Bladder microvascular endothelial cell (primary cell): Measurements from ENCODE around the gene AHCY. TPM values are rescaled to one million over a fixed set of nuclear protein-coding genes. Genes with fewer than 3 reads are reported as not detected.

Experiments used
- total RNA-seq: library from RNA; depleted of rRNA; stranded (reverse); fragments of >200 nt; gene quantifications from 2 replicates; pipeline ENCODE4 v1.2.3, GENCODE V29; 2014

The AHCY gene
- total RNA-seq = 95.2 and 100 TPM in 2 replicates

DNA sequence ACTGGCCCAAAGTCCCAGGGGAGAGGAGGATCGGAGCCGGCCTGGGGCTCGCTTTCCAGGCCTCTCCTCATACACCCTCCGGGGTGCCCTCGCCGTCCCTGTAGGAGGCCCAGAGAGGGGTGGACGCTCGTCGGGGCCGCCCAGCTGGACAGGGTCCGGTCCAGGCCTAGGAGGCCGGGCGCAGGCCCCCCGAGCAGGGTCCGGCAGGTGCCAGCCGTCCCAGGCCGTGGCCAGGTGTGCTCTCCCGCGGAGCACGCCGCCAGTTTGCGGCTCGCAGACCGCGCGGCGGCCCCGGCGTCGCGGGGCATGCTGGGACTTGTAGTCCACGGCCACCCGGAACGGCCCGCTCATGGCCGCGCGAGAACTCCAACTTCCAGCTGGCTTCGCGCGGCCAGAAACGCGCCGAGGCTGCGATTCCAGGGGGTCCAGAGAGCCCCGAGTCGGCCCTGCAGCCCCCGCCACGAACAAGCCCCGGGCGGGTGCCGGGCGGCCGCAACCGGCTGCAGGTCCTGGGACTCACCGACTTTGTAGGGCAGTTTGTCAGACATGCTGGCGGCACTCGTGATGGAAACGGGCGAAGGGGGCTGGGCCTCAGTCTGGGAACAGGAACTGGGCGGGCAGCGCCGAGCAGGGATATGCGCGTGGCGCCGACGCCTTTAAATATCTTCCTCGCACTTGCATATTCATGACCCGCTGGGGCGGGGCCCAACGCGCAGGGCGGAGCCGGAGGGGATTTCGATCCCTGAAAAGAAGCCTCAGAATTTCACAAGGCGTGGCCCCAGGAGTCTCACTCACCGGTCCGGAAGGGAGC lies at the start of gene AHCY:
AHCY (minus strand) TSS at position 633 of the 811 bp plus-strand sequence; CDS start at position 548, 85 bp downstream.

DNA sequence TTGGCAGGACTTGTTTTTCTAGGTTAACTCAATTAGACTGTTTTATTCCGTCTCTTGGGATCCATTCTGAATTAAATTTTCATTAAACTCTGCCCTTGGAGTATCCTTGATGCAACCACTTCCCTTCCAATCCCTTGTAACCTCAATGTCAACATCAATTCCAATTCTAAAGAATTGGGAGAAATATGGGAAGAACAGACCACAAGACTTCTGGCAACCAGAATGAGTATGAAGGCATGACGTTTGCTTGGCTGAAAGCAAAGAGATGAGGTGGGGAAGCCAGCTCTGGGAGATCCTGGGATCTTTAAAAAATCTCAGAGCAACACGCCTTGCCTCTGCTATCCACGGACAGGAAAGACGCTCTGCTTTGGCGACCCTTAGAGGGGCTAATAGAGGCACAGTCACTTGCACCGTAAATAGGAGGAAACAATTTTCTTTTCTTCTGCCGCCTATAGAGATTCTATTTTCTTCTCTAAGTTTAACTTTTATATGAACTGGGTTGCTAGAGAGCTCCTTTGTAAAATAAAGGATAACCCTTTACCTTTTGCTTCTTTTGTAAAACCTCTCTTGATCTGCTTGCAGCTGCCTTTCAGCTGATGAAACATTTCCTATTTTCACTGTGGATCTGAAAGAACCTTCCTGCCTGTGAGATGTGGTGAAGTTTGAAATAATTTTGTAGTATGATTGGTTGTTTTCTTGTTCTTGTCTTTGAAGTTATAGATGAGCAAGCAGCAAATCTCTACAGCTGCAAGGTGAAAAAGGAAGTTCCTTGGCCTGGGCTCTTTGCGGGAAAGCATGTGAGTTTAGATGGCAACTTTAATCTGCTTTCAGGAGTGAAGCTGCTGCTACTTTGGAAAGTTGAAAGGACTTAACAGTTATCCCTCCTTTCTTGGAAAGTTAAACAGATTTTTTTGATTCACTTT lies 62.2 kb downstream of the AHCY start, which contains the start of gene ASIP:
ASIP (plus strand) TSS at position 731 of the 923 bp plus-strand sequence. CDS start 18,952 bp downstream, outside the sequence.

Other genes with a start within 250 kb of the AHCY start
- 80.6 and 88.2 TPM in 2 replicates for gene EIF2S2, start 191.1 kb downstream of the AHCY start, total RNA-seq
- not detected in 2 replicates for gene ASIP, start 61.9 kb downstream of the AHCY start, total RNA-seq
- gene ITCH, start 59.9 kb upstream of the AHCY start, total RNA-seq = 40.5 and 109 TPM in 2 replicates
- gene DYNLRB1, start 213.1 kb upstream of the AHCY start, total RNA-seq = 43.1 and 86.3 TPM in 2 replicates